C4-2B (cell line): ENCODE data around the gene GPR150.
"Not testable (repeated sequence)": the region's sequence is repeated elsewhere in the genome, so short reads cannot be mapped to it uniquely, and the experiment has no call there.

ENCODE experiments used
- ZFX ChIP-seq: fragments of 450-650 bp; IDR thresholded peaks from 2 replicates; pipeline ENCODE4 v1.6.1; 2017
- TF ChIP-seq, protein P1 (sequence below): fragments of 450-650 bp; conservative IDR thresholded peaks from 2 replicates; pipeline ENCODE4 v1.5.1; 2017; ENCODE audit warnings: mild to moderate bottlenecking

DNA sequence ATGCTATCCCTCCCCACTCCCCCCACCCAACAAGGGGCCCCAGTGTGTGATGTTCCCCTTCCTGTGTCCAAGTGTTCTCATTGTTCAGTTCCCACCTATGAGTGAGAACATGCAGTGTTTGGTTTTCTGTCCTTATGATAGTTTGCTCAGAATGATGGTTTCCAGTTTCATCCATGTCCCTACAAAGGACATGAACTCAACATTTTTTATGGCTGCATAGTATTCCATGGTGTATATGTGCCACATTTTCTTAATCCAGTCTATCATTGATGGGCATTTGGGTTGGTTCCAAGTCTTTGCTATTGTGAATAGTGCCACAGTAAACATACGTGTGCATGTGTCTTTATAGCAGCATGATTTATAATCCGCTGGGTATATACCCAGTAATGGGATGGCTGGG lies 13.1 kb downstream of the GPR150 start:
- TF ChIP-seq, protein P1, sequence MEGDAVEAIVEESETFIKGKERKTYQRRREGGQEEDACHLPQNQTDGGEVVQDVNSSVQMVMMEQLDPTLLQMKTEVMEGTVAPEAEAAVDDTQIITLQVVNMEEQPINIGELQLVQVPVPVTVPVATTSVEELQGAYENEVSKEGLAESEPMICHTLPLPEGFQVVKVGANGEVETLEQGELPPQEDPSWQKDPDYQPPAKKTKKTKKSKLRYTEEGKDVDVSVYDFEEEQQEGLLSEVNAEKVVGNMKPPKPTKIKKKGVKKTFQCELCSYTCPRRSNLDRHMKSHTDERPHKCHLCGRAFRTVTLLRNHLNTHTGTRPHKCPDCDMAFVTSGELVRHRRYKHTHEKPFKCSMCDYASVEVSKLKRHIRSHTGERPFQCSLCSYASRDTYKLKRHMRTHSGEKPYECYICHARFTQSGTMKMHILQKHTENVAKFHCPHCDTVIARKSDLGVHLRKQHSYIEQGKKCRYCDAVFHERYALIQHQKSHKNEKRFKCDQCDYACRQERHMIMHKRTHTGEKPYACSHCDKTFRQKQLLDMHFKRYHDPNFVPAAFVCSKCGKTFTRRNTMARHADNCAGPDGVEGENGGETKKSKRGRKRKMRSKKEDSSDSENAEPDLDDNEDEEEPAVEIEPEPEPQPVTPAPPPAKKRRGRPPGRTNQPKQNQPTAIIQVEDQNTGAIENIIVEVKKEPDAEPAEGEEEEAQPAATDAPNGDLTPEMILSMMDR = not testable (repeated sequence)
- not testable (repeated sequence) for TF ChIP-seq ZFX
